Eye (tissue), 1 donor: ENCODE results near the gene DNAH10.

Source experiments
- DNase-seq: peaks from one replicate; pipeline ENCODE4 v3.0.0-alpha.2; 2015

The DNAH10 gene

GRCh38 chr12:123794027-123794426 is 31.9 kb downstream of the DNAH10 start:
- no peak for DNase-seq

- no peak for DNase-seq
Measured at GRCh38 chr12:123798518-123798917, 36.4 kb downstream of the DNAH10 start.

GRCh38 chr12:123799227-123799626 is 37.1 kb downstream of the DNAH10 start:
- DNase-seq: no peak

GRCh38 chr12:123801573-123802178 is 39.6 kb downstream of the DNAH10 start:
- peak; percentile 9 for DNase-seq

GRCh38 chr12:123805173-123805572 is 43.1 kb downstream of the DNAH10 start:
- DNase-seq: peak; percentile 19

- DNase-seq: no peak
Measured at GRCh38 chr12:123807002-123807401, 44.9 kb downstream of the DNAH10 start.

- peak; percentile 40 for DNase-seq
Measured at GRCh38 chr12:123807670-123808069, 45.6 kb downstream of the DNAH10 start.

GRCh38 chr12:123808167-123808566 is 46.1 kb downstream of the DNAH10 start:
- no peak for DNase-seq

GRCh38 chr12:123813349-123813748 is 51.2 kb downstream of the DNAH10 start:
- DNase-seq: no peak

GRCh38 chr12:123815968-123816367 is 53.9 kb downstream of the DNAH10 start:
- no peak for DNase-seq

GRCh38 chr12:123816896-123817537 is 54.9 kb downstream of the DNAH10 start:
- DNase-seq: peak; percentile 23

GRCh38 chr12:123822804-123823203 is 60.7 kb downstream of the DNAH10 start:
- no peak for DNase-seq

- no peak for DNase-seq
Measured at GRCh38 chr12:123828120-123828519, 66.0 kb downstream of the DNAH10 start.

- DNase-seq: no peak
Measured at GRCh38 chr12:123828854-123829547, 66.9 kb downstream of the DNAH10 start.

GRCh38 chr12:123829561-123829960 is 67.5 kb downstream of the DNAH10 start:
- no peak for DNase-seq

GRCh38 chr12:123830675-123831074 is 68.6 kb downstream of the DNAH10 start:
- no peak for DNase-seq

- no peak for DNase-seq
Measured at GRCh38 chr12:123832052-123832451, 70.0 kb downstream of the DNAH10 start.

- no peak for DNase-seq
Measured at GRCh38 chr12:123833830-123834229, 71.7 kb downstream of the DNAH10 start.

- DNase-seq: no peak
Measured at GRCh38 chr12:123834845-123835244, 72.7 kb downstream of the DNAH10 start.

- DNase-seq: no peak
Measured at GRCh38 chr12:123836292-123836691, 74.2 kb downstream of the DNAH10 start.

GRCh38 chr12:123839826-123840225 is 77.7 kb downstream of the DNAH10 start:
- no peak for DNase-seq

GRCh38 chr12:123840765-123841425 is 78.8 kb downstream of the DNAH10 start:
- DNase-seq: no peak

- no peak for DNase-seq
Measured at GRCh38 chr12:123843912-123844748, 82.0 kb downstream of the DNAH10 start.
